Esophagus squamous epithelium (tissue), 5 donors: ENCODE results near the gene RSPO3. TPM values are rescaled to one million over a fixed set of nuclear protein-coding genes. Genes with fewer than 3 reads are reported as not detected.

ENCODE experiments used
- DNase-seq: peaks from one replicate; lab custom pipeline; 2025; lab: John Stamatoyannopoulos, UW
- H3K27ac ChIP-seq, 4 donors: fragments of 200-600 bp; sonication (generic); one replicate each; pipeline ENCODE4 v1.5.1; 2016 to 2019; ENCODE audit warnings: mild to moderate bottlenecking in 1 of 4
- H3K27me3 ChIP-seq, 4 donors: fragments of 200-600 bp; sonication (generic); 1 replicate in 3 of 4; 2 replicates in 1 of 4; pipeline versions ENCODE4 v1.5.1 to v1.6.0; 2017 to 2021; ENCODE audit warnings: antibody characterized with exemption in 1 of 4
- H3K36me3 ChIP-seq, 3 donors: fragments of 200-600 bp; sonication (generic); one replicate each; pipeline ENCODE4 v1.5.1; 2016 to 2019
- H3K4me1 ChIP-seq, 3 donors: fragments of 200-600 bp; sonication (generic); one replicate each; pipeline ENCODE4 v1.5.1; 2017 to 2019
- H3K4me3 ChIP-seq, 4 donors: fragments of 200-600 bp; sonication (generic); 1 replicate in 3 of 4; 2 replicates in 1 of 4; pipeline ENCODE4 v1.5.1; 2016 to 2019; ENCODE audit warnings: mild to moderate bottlenecking in 2 of 4, moderate library complexity in 1 of 4
- H3K9me3 ChIP-seq, 3 donors: fragments of 200-600 bp; sonication (generic); one replicate each; pipeline ENCODE4 v1.5.1; 2016 to 2019
- POLR2A ChIP-seq, 4 donors: fragments of 450-650 bp; IDR thresholded peaks; one replicate each; pipeline ENCODE4 v1.6.1; 2017; ENCODE audit warnings: antibody characterized with exemption in 4 of 4, mild to moderate bottlenecking in 4 of 4, moderate library complexity in 3 of 4
- WGBS, 2 donors: methylation state at CpG; one replicate each; pipeline ENCODE4 v1.1.5; 2018; 5-methylcytosine and 5-hydroxymethylcytosine counted together
- intact Hi-C: fragments of 100-400 bp; cut with DNase I; formaldehyde crosslinking; loops from one replicate; pipeline ENCODE4 v1.15.0; 2022
- total RNA-seq, 4 donors: library from RNA; depleted of rRNA; stranded (reverse); fragments of >200 nt; gene quantifications; one replicate each; pipeline ENCODE4 v1.1.0, GENCODE V29; 2016
- TF ChIP-seq, protein P1 (sequence below), 6 experiments: fragments of 450-650 bp in 4 of 6; fragments of 200-600 bp in 2 of 6; sonication (generic) in 2 of 6; IDR thresholded peaks; one replicate each; pipeline ENCODE4 v1.5.1; 2016 to 2019; ENCODE audit warnings: antibody characterized with exemption in 6 of 6, mild to moderate bottlenecking in 4 of 6, moderate library complexity in 4 of 6
- donor health status: DM: yes; HTN: yes; CAD: no.

RSPO3 gene
- total RNA-seq, 4 donors from 2014 or later: 1.1 to 7.2 (median 4.3) TPM

DNA sequence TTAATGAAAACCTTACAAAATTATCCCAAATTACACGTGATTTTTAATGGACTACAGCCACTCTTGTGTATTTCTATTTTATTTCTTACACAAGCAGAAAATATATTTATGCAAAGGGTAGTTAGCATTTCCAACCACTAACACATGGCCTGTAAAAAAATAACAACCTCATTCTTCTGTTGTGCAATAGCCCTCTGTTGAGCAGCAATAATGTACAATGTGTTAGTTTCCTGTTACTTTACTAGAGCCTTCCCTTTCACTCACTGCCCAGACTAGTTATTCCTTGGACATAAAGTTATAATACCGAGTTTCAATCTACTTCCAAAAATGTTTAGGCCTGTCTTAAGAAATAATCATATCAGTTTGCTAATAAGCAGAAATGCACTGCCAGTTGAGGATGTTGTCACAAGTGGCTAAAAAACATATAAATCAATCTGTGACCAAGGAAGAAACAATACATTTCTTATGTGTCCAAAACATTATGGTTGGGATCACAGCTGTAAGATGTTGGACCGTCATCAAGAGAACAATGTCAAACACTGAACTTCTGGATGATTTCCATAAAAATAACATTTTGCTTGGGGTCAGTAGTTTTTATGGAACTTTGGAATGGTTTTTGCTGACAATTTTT, 74.6 kb downstream of the RSPO3 start:
- DNase-seq: no peak
- Histone ChIP-seq H3K36me3 (no peaks in the 10 kb centered on the region), H3K27ac (peak overlapping the region in 2 of 4 donors; percentile 37 to 49), H3K27me3 (no peaks in the 10 kb centered on the region), H3K4me3 (no peak overlapping the region), H3K4me1 (no peaks in the 10 kb centered on the region), H3K9me3 (no peaks in the 10 kb centered on the region)
- WGBS, 2 donors: 33 to 34% methylated on average over 3 of the region's 3 CpGs
- TF ChIP-seq POLR2A (IDR thresholded peaks at IDR 0.05): no peak
- TF ChIP-seq, protein P1, sequence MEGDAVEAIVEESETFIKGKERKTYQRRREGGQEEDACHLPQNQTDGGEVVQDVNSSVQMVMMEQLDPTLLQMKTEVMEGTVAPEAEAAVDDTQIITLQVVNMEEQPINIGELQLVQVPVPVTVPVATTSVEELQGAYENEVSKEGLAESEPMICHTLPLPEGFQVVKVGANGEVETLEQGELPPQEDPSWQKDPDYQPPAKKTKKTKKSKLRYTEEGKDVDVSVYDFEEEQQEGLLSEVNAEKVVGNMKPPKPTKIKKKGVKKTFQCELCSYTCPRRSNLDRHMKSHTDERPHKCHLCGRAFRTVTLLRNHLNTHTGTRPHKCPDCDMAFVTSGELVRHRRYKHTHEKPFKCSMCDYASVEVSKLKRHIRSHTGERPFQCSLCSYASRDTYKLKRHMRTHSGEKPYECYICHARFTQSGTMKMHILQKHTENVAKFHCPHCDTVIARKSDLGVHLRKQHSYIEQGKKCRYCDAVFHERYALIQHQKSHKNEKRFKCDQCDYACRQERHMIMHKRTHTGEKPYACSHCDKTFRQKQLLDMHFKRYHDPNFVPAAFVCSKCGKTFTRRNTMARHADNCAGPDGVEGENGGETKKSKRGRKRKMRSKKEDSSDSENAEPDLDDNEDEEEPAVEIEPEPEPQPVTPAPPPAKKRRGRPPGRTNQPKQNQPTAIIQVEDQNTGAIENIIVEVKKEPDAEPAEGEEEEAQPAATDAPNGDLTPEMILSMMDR (IDR thresholded peaks at IDR 0.05): no peak
- intact Hi-C loops: no loop called here

DNA sequence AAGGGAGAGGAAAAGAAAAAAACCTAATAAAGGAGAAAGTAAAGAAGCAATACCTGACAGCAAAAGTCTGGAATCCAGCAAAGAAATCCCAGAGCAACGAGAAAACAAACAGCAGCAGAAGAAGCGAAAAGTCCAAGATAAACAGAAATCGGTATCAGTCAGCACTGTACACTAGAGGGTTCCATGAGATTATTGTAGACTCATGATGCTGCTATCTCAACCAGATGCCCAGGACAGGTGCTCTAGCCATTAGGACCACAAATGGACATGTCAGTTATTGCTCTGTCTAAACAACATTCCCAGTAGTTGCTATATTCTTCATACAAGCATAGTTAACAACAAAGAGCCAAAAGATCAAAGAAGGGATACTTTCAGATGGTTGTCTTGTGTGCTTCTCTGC, 77.4 kb downstream of the RSPO3 start:
- DNase-seq: no peak
- Histone ChIP-seq H3K4me1 (no peaks in the 10 kb centered on the region), H3K9me3 (no peaks in the 10 kb centered on the region), H3K27ac (no peak overlapping the region), H3K27me3 (no peaks in the 10 kb centered on the region), H3K36me3 (no peaks in the 10 kb centered on the region), H3K4me3 (no peak overlapping the region)
- TF ChIP-seq POLR2A (IDR thresholded peaks at IDR 0.05): no peak
- TF ChIP-seq, protein P1 (IDR thresholded peaks at IDR 0.05): no peak
- intact Hi-C loops: no loop called here
- WGBS, 2 donors: 43 to 51% methylated on average over 3 of the region's 3 CpGs

DNA sequence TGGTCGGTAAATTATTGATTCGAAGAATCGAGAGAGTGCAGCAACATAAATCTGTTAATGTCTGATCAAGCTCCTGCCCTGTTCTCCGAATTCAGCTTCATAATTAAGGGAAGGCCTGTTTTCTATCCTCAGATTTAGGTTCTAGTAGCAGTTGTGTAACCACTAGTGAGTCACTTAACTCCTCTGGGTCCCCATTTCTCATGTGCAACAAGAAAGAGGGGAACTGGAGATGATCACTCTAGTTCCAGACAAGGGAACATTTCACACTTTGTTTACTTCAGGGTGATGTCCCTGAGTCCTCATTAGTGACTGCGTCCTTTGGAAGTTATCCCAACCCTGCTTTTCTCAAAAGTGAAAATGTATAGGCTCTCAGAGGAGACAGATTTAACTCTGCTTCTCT, 80.1 kb downstream of the RSPO3 start:
- Histone ChIP-seq H3K27ac (peak overlapping the region in 3 of 4 donors; percentile 1 to 46 (median 35)), H3K36me3 (no peaks in the 10 kb centered on the region), H3K9me3 (no peaks in the 10 kb centered on the region), H3K4me3 (no peak overlapping the region), H3K4me1 (no peaks in the 10 kb centered on the region), H3K27me3 (no peaks in the 10 kb centered on the region)
- intact Hi-C loops: no loop called here
- 75 to 83% methylated on average over 5 of the region's 5 CpGs for WGBS, 2 donors
- no peak for TF ChIP-seq POLR2A (IDR thresholded peaks at IDR 0.05)
- TF ChIP-seq, protein P1 (IDR thresholded peaks at IDR 0.05): no peak
- no peak for DNase-seq

DNA sequence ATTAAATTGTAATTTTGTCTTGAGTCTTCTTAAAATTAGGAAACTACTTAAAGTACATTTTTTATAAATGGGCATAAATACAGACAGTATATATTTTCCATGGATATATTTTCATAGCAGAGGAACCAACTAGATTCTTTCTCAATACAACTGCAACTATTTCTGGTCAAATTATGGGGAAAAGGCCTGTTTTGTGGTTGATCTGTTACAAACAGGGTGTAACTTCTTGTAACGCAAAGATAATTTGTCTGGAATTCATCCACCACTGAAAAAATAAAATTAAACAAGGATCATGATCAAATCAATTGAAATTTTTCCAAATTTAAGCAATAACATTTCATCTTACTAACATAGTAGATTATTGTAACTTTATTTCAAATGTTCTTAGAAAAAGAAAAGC, 81.0 kb downstream of the RSPO3 start:
- no peak for TF ChIP-seq POLR2A (IDR thresholded peaks at IDR 0.05)
- TF ChIP-seq, protein P1 (IDR thresholded peaks at IDR 0.05): no peak
- DNase-seq: no peak
- Histone ChIP-seq H3K36me3 (no peaks in the 10 kb centered on the region), H3K27me3 (no peaks in the 10 kb centered on the region), H3K4me3 (no peak overlapping the region), H3K9me3 (no peaks in the 10 kb centered on the region), H3K27ac (peak overlapping the region in 1 of 4 donors; percentile 0), H3K4me1 (no peaks in the 10 kb centered on the region)
- WGBS, 2 donors: 44 to 59% methylated on average over 1 of the region's 1 CpG
- intact Hi-C loops: no loop called here

DNA sequence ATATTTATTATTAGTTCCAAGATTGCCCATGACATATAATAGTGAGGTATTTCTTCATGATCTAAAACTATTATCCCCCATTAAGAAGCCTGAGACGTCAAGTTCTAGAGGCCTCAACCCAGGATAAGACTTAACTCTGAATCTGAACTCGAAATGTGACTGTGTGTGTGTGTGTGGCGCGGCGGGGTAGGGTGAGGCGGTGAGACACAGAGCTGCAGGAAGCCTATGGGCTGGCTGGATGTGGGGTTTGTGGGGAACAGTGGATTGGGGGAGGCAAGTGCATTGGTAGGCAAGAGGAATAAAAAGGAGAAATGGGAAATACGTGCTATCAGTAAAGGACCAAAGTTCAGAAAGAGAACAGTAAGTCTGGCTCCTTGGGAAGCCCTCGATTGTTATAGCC, 81.6 kb downstream of the RSPO3 start:
- no peaks in the 10 kb centered on the region for H3K36me3 ChIP-seq
- H3K4me3 ChIP-seq: no peak overlapping the region
- intact Hi-C loops: no loop called here
- no peaks in the 10 kb centered on the region for H3K9me3 ChIP-seq
- DNase-seq: no peak
- H3K27me3 ChIP-seq: no peaks in the 10 kb centered on the region
- peak overlapping the region in 1 of 4 donors; percentile 0 for H3K27ac ChIP-seq
- 76 to 89% methylated on average over 8 of the region's 8 CpGs for WGBS, 2 donors
- TF ChIP-seq, protein P1 (IDR thresholded peaks at IDR 0.05): no peak
- TF ChIP-seq POLR2A (IDR thresholded peaks at IDR 0.05): no peak
- H3K4me1 ChIP-seq: no peaks in the 10 kb centered on the region
